OCI-LY3 (cell line): Measurements from ENCODE around the gene ZNF521.

Experiments
- H2AFZ ChIP-seq: fragments of 200-600, 300-600 bp; shearing (Covaris generic); 2 replicates; pipeline ENCODE4 v1.6.0; 2014; ENCODE audit warnings: antibody characterized with exemption, low read depth, low read length
- H3K27ac ChIP-seq: fragments of 200-600, 300-600 bp; sonication (generic); 2 replicates; pipeline ENCODE4 v1.5.1; 2014; ENCODE audit warnings: mild to moderate bottlenecking, low read length, moderate library complexity, mixed read lengths
- H3K27me3 ChIP-seq: fragments of 200-600, 300-600 bp; sonication (generic); 2 replicates; pipeline ENCODE4 v1.6.1; 2014; ENCODE audit warnings: low read depth, low read length, mixed read lengths
- H3K36me3 ChIP-seq: fragments of 200-600, 300-600 bp; sonication (generic); replicated peaks from 2 replicates; pipeline ENCODE3; 2014; ENCODE audit warnings: low read depth, low read length, mixed read lengths
- H3K4me1 ChIP-seq: fragments of 300-600, 200-600 bp; sonication (generic); 2 replicates; pipeline ENCODE4 v1.6.1; 2014; ENCODE audit warnings: low read length, mixed read lengths
- H3K4me2 ChIP-seq: fragments of 200-600, 300-600 bp; sonication (generic); 2 replicates; pipeline ENCODE4 v1.6.1; 2014; ENCODE audit warnings: low read length, mixed read lengths
- H3K4me3 ChIP-seq: fragments of 300-600, 200-600 bp; sonication (generic); 2 replicates; pipeline ENCODE4 v1.5.1; 2014; ENCODE audit warnings: antibody characterized with exemption, mild to moderate bottlenecking, low read length, moderate library complexity
- H3K79me2 ChIP-seq: fragments of 300-600, 200-600 bp; shearing (Covaris generic); 2 replicates; pipeline ENCODE4 v1.6.1; 2014; ENCODE audit warnings: mild to moderate bottlenecking, low read length, mixed read lengths
- H3K9ac ChIP-seq: fragments of 300-600, 200-600 bp; shearing (Covaris generic); 2 replicates; pipeline ENCODE4 v1.6.0; 2014; ENCODE audit warnings: mild to moderate bottlenecking, low read length, moderate library complexity
- H3K9me3 ChIP-seq: fragments of 200-600, 300-600 bp; shearing (Covaris generic); 2 replicates; pipeline ENCODE4 v1.6.1; 2014; ENCODE audit warnings: low read length, mixed read lengths; ENCODE audit not compliant: insufficient read depth
- H4K20me1 ChIP-seq: fragments of 200-600, 300-600 bp; sonication (generic); 2 replicates; pipeline ENCODE4 v1.6.1; 2016; ENCODE audit warnings: low read length, mixed read lengths; ENCODE audit not compliant: insufficient read depth
- CTCF ChIP-seq: fragments of 200-600, 300-600 bp; sonication (generic); IDR thresholded peaks from 2 replicates; pipeline ENCODE4 v1.5.1; 2014; ENCODE audit warnings: antibody characterized with exemption, low read length, low read depth
- EZH2phosphoT487 ChIP-seq: fragments of 200-600 bp; shearing (Covaris generic); IDR thresholded peaks from 2 replicates; pipeline ENCODE4 v1.6.1; 2018; ENCODE audit warnings: antibody characterized with exemption, mixed run types, low read depth

Gene ZNF521

GRCh38 chr18:25284281-25284680 lies 67.7 kb downstream of the ZNF521 start:
- no peaks in the 10 kb centered on the region for H3K27me3 ChIP-seq
- no peaks in the 10 kb centered on the region for H3K4me1 ChIP-seq
- H3K9me3 ChIP-seq, result no peaks in the 10 kb centered on the region
- H3K9ac ChIP-seq, result no peak overlapping the region
- no peak overlapping the region for H3K4me2 ChIP-seq
- no peak overlapping the region for H3K27ac ChIP-seq
- no peaks in the 10 kb centered on the region for H3K36me3 ChIP-seq
- H3K79me2 ChIP-seq, result no peaks in the 10 kb centered on the region
- no peak overlapping the region for H3K4me3 ChIP-seq
- TF ChIP-seq CTCF (no peak), EZH2phosphoT487 (no peak)
- no peak overlapping the region for H2AFZ ChIP-seq
- H4K20me1 ChIP-seq, result no peaks in the 10 kb centered on the region

DNA sequence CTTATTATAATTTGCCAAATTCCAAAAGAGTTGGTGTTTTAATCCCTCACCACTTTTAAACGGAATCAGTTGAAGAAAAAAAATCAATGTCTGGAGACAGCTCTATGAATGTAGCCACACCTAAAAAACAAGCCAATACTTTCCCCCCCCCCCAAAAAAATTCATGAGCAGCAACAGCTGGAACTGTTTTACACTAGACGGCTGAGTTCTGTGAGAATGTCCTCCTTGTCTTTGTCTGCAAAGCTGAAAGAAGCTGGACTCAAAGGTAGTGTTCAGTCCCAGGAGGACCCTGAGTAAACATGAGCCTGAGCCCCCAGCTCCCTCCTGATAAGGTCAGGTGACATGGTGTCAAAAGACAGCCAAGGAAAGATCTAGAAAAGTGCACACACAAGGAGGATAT lies 68.2 kb downstream of the ZNF521 start:
- no peak for TF ChIP-seq EZH2phosphoT487
- no peak for TF ChIP-seq CTCF
- no peak overlapping the region for H3K4me3 ChIP-seq
- H3K9me3 ChIP-seq, result no peaks in the 10 kb centered on the region
- H3K4me2 ChIP-seq, result no peak overlapping the region
- H3K4me1 ChIP-seq, result no peaks in the 10 kb centered on the region
- H3K27ac ChIP-seq, result no peak overlapping the region
- H3K79me2 ChIP-seq, result no peaks in the 10 kb centered on the region
- no peak overlapping the region for H3K9ac ChIP-seq
- no peaks in the 10 kb centered on the region for H4K20me1 ChIP-seq
- H3K36me3 ChIP-seq, result no peaks in the 10 kb centered on the region
- H3K27me3 ChIP-seq, result no peaks in the 10 kb centered on the region
- no peak overlapping the region for H2AFZ ChIP-seq

DNA sequence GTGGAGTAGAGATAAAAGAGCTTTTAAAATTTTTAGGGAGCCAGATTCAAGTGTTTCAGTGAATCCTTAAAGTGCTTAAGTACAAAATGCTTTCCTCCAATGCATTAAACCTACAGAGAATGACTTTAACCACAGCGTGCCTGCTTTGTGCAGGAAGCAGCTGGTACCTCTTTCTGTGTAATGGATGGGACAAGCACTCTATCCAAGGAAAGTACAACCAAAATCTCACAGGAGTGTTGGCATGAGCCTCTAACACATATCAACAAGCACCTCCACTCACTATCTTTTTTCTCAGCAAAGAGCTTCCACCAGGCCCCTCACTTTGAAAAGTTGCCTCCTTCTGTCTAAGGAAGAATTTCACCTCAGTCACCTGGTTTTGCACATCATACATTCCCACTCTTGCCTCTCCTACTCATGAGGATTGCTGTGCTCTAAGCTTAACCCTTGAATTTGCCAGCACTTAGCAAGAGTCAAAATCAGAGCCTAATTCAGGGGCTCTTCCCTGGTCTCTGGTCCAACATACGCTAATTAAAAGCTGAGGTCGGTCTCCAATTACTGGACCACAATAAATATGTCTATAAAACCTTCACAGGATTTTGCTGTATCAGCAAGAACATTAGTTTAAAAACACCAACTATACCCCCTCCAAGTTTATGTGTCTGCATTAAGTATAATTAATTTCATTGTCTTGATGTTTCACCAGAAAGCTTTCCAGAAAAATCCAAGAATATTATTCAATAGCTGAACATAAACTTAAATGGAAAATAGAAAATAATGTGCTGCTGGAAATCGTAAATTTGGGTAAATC lies 68.9 kb downstream of the ZNF521 start:
- Histone ChIP-seq H3K79me2 (no peaks in the 10 kb centered on the region), H3K4me2 (no peak overlapping the region), H2AFZ (no peak overlapping the region), H3K4me1 (no peaks in the 10 kb centered on the region), H3K36me3 (no peaks in the 10 kb centered on the region), H3K9me3 (no peaks in the 10 kb centered on the region), H3K4me3 (no peak overlapping the region), H4K20me1 (no peaks in the 10 kb centered on the region), H3K27me3 (no peaks in the 10 kb centered on the region), H3K9ac (no peak overlapping the region), H3K27ac (no peak overlapping the region)
- TF ChIP-seq CTCF, result no peak
- no peak for TF ChIP-seq EZH2phosphoT487

DNA sequence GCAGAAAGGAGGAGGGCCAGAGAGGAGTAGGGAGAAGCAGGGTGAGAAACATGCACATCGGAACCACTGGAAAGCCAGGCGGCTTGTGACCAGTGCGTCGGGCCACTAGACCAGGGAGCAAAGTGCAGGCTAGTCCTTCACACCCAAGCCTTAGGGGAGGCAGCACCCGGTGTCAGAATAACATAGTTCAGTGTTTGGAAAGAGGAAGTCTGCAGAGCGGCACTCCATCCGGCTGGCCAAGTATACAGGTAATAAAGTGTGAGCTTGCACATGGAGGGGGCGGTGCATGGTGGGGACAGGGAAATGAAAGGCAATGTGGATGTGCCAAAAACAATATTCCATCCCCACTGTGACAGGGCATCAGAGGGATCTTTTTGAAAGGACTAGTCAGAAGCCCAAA lies 69.7 kb downstream of the ZNF521 start:
- Histone ChIP-seq H4K20me1 (no peaks in the 10 kb centered on the region), H3K9me3 (no peaks in the 10 kb centered on the region), H2AFZ (no peak overlapping the region), H3K9ac (no peak overlapping the region), H3K27ac (no peak overlapping the region), H3K4me2 (no peak overlapping the region), H3K36me3 (no peaks in the 10 kb centered on the region), H3K4me1 (no peaks in the 10 kb centered on the region), H3K27me3 (no peaks in the 10 kb centered on the region), H3K4me3 (no peak overlapping the region), H3K79me2 (no peaks in the 10 kb centered on the region)
- TF ChIP-seq CTCF (no peak), EZH2phosphoT487 (no peak)
